ENCODE results near the gene PROCA1. TPM values are rescaled to one million over a fixed set of nuclear protein-coding genes. Genes with fewer than 3 reads are reported as not detected.
"Not testable (repeated sequence)": the region's sequence is repeated elsewhere in the genome, so short reads cannot be mapped to it uniquely, and the experiment has no call there.

PROCA1 gene
- total RNA-seq, 1 donor from 2014 or later: 0.21 TPM

DNA sequence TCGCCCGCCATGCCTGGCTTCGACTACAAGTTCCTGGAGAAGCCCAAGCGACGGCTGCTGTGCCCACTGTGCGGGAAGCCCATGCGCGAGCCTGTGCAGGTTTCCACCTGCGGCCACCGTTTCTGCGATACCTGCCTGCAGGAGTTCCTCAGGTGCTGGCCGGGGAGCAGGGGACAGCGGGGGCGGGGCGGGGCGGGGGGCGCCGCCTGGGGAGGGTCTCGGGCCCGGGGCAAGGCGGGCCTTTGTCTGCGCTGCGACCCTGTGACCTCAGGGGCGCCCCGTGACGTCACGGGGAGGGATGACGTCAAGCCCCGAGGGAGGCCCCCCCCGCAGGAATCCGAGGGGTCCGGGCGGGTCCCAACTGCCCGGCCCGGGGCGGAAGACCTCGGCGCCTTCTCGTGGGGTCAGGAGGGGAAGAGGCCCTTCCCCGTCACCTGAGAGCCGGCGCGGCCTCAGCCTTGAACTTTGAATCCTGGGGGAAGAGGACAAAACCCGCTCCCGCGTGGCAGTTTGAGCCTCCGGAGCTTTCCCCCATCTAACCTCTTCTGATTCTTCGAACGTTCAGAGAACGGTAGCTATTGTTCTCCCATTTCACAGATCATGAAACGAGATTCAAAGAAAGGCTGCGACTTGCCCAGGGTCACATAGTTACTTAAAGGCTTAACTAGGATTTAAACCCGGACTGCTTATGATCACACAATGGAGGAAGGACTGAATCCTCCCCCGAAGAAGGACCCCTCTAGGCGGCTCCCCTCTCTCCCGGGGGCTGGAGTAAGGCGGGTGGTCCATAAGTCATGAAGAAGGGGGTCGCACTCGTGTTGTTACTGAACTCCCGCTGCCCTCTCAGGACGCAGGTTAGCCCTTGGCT, 32.6 kb upstream of the PROCA1 start:
- peak; percentile 74 for DNase-seq

DNA sequence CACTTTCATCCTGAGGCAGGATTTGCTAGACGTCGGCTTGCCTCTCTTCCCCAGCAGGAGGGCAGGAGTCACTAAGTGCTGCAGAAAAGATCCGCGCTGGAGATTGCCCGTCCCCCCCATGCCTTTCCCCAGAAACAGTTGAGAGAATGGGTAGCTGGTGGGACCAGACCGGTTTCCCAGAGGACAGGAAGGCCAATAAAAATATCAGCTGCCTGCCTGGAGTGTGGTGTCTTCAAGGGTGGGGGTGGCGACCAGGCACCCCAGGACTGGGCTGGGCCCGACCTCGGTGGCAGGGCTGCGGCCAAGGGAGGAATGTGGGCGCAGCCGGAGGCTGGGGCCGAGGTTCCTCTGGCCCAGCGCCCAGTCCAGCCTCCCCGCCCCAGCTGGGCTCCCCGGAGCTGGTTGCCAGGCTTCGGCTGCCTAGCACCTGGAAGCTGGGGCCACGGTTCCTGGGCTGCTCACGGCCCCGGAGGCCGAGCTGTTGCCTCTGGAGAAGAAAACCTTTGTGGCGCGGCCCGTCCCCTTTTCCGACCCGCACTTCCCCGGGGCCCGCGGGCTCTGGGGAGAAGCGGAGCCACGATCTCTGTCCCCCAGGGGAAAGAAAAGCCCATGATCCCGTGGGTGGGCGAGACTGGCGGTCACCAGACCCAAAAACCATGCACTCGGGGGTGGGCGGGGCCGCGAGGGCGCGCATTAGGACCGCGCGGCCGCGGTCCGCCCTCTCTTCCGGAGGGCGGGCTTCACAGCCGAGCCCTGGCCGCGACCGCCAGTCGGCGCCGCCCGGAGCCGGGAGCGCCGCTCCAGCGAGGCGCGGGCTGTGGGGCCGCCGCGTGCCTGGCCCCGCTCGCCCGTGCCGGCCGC, 31.8 kb upstream of the PROCA1 start, which contains the start of gene TRAF4:
TSS of gene TRAF4 (plus strand) at position 769 of the 861 bp plus-strand sequence. CDS start 102 bp downstream, outside the sequence.
- peak; percentile 94 for DNase-seq

DNA sequence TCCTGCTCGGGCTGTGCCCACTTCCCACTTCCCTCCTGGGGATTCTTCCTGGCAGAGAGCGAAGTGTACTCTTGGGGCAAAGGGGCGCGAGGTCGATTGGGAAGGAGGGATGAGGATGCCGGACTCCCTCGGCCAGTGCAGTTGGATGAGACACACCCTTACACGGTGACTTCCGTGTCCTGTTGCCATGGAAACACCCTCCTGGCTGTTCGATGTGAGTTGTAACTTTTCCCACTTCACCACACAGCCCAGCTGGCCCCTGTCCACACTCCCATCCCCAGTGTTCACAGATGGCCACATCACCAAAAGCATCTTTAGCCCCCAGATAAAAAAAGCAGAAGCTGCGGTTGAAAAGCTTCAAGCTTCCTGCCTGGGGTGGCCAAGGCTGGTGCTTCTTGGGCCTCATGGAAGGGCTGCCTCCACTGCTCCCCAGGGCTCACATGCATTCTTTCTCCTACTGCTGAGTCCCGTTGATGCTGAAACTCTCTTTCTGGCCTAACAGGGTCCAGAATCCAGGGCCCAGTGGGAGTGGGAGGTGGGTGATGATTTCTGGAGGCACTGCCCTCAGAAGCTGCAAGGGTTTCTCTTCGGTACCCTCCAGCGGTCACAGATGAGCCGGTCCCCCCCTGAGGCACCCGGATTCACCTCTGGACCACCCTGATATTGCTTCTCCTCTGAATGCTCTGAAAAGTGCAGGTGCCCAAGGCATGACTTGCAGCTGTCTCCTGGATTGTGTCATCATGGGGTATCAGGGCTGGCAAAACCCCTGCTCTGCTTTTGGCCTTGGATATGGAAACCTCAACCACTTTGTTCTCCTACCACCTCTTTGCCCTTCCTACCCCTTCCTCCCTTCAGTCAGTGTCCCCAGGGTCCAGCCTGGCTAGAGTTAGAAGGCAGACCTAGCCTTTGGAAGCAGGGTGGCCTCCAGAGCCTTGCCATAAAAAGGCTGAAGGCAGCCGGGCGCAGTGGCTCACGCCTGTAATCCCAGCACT, 30.0 kb upstream of the PROCA1 start:
- DNase-seq: no peak

DNA sequence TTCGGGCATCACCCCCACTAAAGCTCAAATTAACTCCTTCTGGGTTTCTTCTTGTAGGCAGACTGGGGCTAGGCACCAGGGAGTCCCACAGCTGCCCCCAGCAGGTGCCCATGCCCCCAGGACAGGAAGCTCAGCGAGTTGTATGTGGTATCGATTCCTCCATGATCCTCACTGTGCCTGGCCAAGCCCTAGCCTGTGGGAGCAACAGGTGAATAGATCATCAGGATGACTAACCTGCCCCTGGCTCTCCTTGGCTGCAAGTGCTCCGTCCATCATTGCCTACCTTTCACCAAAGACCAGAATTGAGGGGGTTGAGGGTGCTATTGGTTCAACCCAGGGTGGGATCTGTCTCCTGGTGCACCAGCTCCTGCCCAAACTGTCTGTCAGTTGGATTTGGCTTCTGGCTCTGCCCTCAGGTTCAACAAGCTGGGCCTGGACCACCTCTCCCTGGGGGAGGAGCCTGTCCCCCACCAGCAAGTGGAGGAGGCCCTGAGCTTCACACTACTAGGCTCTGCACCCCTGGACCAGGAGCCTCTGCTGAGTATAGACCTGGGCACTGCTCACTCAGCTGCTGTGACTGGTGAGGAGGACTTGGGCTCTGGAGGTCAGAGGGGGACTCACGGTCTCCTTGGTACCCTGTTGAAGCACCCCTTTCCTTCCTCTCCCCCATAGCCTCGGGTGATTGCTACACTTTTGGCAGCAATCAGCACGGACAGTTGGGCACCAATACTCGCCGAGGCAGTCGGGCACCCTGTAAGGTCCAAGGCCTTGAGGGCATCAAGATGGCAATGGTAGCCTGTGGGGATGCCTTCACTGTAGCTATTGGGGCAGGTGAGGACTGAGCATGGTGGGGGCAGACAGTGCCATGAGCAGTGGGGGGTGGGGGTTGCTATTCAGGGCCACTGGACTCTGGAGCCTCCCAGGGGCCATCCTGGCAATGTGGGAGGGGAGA, 29.0 kb upstream of the PROCA1 start:
- DNase-seq: no peak

DNA sequence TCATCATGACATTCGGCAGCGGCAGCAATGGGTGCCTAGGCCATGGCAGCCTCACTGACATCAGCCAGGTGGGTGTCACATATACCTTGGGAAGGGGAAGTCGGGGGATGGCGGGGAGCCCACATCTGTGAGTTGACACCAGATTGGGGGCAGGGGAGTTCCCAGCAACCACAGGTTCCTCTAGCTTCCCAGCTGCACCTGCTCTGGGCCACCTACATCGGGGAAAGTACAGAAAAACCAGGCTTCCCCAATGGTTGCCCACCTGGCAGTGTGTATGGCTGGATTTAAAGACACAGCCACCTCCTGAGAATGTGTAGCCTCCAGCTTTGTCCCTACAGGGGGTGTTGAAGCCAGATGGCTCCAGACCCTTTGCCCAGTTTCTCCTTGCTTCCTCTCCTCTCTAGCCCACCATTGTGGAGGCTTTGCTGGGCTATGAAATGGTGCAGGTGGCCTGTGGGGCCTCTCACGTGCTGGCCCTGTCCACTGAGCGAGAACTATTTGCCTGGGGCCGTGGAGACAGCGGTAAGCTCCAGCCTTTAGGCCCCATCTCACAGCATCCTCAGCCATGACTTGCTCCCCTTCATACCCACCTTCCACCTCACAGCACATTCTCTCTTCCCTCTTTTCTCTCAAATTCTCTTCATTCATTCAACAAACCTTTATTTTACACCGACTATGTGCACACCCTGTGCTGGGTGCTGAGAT, 27.1 kb upstream of the PROCA1 start:
- DNase-seq: no peak

DNA sequence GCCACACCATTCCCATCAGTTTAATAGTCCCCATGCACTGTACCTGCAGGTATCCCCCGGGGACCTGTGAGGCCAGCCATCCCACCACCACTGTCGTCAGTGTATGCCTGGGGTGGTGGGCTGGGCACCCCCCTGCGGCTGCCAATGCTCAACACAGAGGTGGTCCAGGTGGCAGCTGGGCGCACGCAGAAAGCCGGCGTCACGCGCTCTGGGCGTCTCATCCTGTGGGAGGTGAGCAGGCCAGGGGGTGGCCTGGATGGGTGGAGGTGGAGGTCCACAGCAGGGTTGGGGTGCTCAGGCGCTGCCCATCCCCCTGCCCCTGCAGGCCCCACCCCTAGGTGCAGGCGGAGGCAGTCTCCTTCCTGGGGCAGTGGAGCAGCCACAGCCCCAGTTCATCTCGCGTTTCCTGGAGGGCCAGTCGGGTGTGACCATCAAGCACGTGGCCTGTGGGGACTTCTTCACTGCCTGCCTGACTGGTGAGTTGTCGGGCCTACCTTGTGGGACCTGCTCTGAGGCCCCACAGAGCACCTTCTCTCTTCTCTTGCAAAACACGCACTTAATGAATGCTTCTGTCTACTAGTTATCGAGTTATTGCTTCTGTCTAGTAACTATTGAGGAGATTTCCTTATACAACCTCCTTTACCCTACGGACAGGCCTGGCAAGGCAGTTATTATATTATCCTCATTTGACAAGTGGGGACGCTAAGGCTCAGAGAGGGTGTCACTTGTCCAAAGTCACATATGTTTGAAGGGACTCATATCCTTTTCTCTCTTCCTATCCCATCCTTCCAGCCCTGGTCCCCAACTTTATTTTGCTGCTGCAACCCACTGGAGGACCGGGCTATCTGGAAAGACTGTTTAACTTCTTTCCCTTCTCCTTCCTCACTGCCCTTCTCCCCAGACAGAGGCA, 26.3 kb upstream of the PROCA1 start:
- no peak for DNase-seq

DNA sequence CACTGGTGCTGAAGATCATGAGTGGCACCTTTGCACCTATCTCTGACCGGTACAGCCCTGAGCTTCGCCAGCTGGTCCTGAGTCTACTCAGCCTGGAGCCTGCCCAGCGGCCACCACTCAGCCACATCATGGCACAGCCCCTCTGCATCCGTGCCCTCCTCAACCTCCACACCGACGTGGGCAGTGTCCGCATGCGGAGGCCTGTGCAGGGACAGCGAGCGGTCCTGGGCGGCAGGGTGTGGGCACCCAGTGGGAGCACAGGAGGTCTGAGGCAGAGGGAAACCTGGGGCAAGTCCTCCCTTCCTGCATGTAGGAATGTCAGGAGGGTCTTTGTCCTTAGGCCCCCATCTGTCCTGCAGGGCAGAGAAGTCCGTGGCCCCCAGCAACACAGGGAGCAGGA, 25.6 kb upstream of the PROCA1 start:
- no peak for DNase-seq

DNA sequence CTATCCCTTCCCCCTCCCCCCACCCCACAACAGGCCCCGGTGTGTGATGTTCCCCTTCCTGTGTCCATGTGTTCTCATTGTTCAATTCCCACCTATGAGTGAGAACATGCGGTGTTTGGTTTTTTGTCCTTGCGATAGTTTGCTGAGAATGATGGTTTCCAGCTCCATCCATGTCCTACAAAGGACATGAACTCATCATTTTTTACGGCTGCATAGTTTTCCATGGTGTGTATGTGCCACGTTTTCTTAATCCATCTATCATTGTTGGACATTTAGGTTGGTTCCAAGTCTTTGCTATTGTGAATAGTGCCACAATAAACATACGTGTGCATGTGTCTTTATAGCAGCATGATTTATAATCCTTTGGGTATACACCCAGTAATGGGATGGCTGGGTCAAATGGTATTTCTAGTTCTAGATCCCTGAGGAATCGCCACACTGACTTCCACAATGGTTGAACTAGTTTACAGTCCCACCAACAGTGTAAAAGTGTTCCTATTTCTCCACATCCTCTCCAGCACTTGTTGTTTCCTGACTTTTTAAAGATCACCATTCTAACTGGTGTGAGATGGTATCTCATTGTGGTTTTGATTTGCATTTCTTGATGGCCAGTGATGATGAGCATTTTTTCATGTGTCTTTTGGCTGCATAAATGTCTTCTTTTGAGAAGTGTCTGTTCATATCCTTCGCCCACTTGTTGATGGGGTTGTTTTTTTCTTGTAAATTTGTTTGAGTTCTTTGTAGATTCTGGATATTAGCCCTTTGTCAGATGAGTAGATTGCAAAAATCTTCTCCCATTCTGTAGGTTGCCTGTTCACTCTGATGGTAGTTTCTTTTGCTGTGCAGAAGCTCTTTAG, 24.5 kb upstream of the PROCA1 start:
- not testable (repeated sequence) for DNase-seq

DNA sequence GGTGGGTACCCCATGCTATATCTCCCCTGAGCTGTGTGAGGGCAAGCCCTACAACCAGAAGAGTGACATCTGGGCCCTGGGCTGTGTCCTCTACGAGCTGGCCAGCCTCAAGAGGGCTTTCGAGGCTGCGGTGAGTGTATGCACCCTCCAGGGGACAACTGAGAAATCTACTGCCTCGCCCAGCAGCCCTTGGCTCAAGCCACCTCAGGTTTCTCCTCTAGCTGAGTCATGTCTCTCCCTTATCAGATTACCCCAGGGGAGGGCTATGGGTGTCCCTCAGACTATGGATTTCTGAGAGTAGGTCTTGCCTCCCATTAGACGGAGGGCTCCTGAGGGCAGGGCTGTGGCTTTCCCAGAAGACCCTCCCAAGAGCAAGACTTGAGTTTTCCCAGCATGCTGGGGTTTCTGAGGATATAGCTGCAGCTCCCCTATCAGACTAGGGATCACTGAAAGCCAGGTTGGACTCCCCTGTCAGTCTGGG, 23.6 kb upstream of the PROCA1 start:
- DNase-seq: no peak

DNA sequence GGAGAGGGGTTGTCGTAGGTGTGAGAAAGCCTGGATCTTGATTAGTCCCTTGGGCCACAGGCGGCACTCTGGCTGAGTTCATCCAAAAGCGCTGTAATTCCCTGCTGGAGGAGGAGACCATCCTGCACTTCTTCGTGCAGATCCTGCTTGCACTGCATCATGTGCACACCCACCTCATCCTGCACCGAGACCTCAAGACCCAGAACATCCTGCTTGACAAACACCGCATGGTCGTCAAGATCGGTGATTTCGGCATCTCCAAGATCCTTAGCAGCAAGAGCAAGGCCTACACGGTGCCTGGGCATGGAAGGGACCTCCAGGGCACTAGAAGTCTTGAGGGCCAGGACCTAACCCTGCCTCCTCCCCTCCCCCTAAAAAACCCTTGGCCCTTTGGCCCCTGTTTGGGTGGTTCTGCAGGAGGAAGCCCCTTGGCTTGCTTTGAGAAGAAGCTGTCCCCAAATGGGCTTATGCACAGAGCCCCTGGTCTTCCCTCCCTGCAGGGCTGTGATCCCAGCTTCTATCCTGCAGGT, 23.1 kb upstream of the PROCA1 start:
- DNase-seq: no peak

DNA sequence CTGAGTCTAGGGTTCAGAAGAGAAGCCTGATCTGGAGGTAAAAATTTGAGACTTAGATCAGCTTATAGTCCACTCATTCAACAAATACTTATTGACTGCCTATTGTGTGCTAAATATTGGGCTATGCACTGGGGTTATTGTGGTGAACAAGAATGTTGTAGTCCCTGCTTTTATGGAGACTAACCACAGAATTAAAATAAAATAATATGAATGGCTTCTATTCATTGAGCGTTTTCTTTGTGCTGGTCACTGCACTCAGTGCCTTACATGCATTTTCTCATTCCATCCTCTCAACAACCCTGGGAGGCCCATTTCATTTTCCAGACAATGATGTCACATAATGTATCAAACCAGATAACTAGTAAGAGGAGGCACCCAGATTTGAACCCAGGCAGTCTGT, 21.7 kb upstream of the PROCA1 start:
- no peak for DNase-seq

DNA sequence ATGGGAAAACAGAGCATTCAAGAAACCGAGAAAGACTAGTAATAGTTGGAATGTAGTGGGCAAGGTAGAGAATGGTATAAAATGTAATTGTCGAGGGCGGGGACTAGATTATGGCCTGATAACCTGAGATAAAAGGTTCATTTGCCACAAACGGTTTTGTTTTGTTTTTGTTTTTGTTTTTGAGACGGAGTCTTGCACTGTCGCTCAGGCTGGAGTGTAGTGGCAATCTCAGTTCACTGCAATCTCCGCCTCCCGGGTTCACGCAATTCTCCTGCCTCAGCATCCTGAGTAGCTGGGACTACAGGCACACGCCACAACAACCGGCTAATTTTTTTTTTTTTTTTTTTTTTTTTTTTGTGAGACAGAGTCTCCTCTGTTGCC, 18.3 kb upstream of the PROCA1 start:
- DNase-seq: no peak

DNA sequence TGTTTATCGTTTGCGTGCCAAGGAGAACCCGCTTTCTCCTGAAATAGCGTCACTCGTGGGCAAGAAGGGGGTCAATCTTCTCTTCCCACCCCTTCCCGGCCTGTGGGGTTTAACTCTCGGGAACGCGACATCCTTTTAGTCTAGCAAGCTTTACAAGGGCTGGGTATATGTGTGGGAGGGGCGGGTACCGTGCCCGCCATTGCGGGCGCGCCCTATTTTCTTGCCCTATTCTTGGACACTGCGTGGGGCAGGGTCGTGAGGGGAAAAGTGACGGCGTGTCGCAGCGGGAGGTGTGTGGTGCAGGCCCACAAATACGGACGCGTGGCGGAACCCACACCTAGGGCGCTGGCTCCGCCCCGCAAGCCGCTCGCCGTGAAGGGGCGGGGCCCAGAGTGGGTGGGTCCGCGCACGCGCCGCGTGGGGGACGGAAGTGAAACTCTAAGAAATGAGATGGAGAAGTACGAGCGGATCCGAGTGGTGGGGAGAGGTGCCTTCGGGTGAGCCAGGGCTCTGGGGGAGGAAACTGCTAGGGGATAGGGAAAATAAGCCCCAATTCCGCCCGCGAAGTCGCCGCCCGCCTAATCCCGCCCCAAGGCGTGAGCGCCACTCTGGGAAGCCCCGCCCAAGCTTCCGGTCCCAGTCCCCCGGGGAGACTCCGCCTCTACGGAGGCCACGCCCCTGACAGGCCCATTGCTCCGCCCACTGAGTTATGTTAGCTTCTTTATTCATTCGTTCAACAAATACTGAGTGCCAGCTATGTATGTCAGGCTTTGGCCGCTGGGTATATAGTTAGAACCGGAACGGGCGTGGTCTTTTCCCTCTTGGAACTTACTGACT, 16.9 kb upstream of the PROCA1 start, which contains the start of gene NEK8:
TSS of gene NEK8 (plus strand) at position 425 of the 837 bp plus-strand sequence. CDS start at position 451, 26 bp downstream.
- DNase-seq: peak; percentile 98

DNA sequence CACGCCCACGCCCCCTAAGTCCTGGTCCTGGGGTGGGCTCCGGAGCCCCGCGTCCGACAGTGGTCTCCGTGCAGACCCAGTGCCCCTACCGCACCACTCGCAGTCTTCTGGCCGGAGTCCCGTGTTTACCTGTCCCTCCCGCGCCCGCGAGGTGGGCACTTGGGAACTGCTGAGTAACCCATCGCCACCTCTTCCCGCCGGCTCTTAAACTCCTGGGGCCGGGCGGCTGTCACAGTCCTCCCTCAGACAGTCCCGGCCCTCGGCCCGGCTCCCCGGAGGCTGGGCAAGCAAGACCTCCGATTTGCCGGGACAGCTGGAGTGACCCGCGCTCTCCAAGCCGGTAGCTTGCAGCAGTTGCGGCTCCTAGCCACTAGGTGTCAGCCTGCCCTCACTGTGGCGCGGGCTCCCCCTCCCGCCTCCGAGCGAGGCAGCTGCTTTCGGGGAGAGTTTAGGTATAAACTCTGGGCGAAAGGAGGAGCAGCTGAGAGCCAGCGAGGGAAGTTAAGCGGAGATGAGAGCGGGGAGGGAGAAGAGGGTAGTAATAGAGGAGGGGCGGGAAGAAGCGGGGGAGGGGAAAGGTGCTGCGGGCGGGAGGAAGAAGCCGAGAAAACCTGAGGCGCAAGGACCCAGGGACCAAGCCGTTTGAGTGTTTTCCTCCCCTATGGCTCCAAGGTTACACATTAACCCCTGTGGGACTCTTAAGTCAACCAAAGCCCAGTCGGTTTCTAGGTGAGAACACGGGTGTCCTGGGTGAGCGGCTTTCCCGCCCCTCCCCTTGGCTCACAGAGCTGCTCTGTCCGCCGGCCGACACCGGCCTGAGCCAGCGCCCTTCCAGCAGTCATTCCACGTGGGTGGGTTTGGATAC, 15.2 kb upstream of the PROCA1 start:
- DNase-seq: peak; percentile 98

DNA sequence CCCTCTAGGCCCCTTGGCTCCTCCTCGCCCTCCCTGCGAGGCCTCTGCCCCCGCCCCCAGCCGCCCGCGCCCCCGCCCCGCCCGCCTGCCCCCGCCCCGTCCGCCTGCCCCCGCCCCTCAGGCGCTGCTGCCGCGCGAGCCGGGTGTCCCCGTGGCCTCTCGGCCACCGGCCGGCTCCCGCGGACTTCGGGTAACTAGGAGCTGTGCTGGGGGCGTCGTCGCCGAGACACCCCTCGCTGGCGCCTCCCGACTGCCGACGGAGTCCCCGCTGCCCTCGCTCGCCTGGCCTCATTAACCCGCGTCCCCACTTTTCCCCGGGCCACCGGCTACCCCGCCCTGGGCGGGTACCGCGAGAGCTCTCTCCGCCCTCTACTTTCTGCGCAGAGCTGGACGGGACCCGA, 14.5 kb upstream of the PROCA1 start, which contains the start of gene TLCD1:
TSS of gene TLCD1 (minus strand) at position 8 of the 401 bp plus-strand sequence. CDS start 136 bp downstream, outside the sequence.
- peak; percentile 84 for DNase-seq

Measured in tongue (tissue), 2 donors.